Mesothelial cell of epicardium (in vitro differentiated cells): Measurements from ENCODE around the gene TTC7B. TPM values are rescaled to one million over a fixed set of nuclear protein-coding genes. Genes with fewer than 3 reads are reported as not detected.

Experiments used
- DNase-seq, 2 experiments: peaks; one replicate each; pipeline ENCODE4 v3.0.0; 2021; ENCODE audit warnings: low spot score in 2 of 2; ENCODE audit not compliant: unreplicated experiment in 2 of 2
- H3K27ac Mint-ChIP-seq: 2 replicates; pipeline ENCODE4 v1.8.0; 2021; ENCODE audit warnings: mixed read lengths
- H3K27me3 Mint-ChIP-seq: 2 replicates; pipeline ENCODE4 v1.8.0; 2021; ENCODE audit warnings: low read depth, mixed read lengths
- H3K36me3 Mint-ChIP-seq: 2 replicates; pipeline ENCODE4 v1.8.0; 2021; ENCODE audit warnings: mixed read lengths
- H3K4me1 Mint-ChIP-seq: 2 replicates; pipeline ENCODE4 v1.8.0; 2021; ENCODE audit warnings: mixed read lengths
- H3K4me3 Mint-ChIP-seq: 2 replicates; pipeline ENCODE4 v1.8.0; 2021; ENCODE audit warnings: mild to moderate bottlenecking, moderate library complexity, mixed read lengths
- H3K9me3 Mint-ChIP-seq: 2 replicates; pipeline ENCODE4 v1.8.0; 2021; ENCODE audit warnings: mixed read lengths
- total RNA-seq: library from RNA; stranded (reverse); gene quantifications from 3 replicates; pipeline ENCODE4 v1.2.1, GENCODE V29; 2021
- TF ChIP-seq, protein P1 (sequence below): fragments of 200-600 bp; sonication (generic); IDR thresholded peaks from one replicate; pipeline ENCODE4 v1.5.0; 2021; ENCODE audit warnings: antibody characterized with exemption; ENCODE audit not compliant: unreplicated experiment

TTC7B gene
- total RNA-seq, 1 donor from 2014 or later = 56.5 TPM

DNA sequence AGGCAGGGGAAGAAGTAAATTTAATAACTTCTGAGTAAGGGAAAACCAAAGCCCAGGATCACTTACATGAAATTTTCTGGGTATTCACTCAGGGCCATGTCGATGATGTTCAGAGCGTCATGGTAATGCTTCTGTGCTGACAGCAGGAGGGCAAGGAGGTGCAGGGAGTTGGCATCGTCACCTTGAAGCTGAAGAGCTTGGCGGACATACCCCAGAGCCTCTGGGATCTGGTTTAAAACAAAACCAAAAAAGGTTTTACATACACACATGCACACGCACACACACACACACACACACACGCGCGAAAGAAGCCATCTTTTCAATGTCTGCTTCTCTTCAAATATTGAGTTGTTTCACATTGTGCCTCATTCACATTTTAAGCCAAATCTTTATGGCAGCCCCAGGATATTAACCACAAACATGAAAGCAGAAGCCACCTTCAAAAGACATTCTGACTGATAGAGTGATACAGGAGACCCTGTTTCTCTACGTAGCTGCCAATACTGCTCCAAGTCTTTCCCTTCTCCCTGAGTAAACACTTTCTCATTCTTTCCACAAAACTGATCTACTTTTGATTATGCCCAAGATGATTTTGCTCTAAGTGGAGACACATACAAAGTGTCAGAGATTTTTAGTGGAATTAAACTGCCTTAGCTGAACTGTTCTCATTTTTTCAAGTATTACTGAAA lies 172.1 kb downstream of the TTC7B start:
- DNase-seq = no peak
- Mint-ChIP-seq H3K27me3 (no peaks in the 10 kb centered on the region), H3K4me1 (peaks cover 44% of the 10 kb centered on the region), H3K36me3 (peaks cover 14% of the 10 kb centered on the region), H3K27ac (peak overlapping the region; percentile 67), H3K9me3 (no peaks in the 10 kb centered on the region), H3K4me3 (no peak overlapping the region)
- TF ChIP-seq, protein P1, sequence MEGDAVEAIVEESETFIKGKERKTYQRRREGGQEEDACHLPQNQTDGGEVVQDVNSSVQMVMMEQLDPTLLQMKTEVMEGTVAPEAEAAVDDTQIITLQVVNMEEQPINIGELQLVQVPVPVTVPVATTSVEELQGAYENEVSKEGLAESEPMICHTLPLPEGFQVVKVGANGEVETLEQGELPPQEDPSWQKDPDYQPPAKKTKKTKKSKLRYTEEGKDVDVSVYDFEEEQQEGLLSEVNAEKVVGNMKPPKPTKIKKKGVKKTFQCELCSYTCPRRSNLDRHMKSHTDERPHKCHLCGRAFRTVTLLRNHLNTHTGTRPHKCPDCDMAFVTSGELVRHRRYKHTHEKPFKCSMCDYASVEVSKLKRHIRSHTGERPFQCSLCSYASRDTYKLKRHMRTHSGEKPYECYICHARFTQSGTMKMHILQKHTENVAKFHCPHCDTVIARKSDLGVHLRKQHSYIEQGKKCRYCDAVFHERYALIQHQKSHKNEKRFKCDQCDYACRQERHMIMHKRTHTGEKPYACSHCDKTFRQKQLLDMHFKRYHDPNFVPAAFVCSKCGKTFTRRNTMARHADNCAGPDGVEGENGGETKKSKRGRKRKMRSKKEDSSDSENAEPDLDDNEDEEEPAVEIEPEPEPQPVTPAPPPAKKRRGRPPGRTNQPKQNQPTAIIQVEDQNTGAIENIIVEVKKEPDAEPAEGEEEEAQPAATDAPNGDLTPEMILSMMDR = no peak

GRCh38 chr14:90642244-90642717 lies 173.9 kb downstream of the TTC7B start:
- Mint-ChIP-seq H3K27ac (peak overlapping the region; percentile 83), H3K4me3 (no peak overlapping the region), H3K36me3 (peaks cover 15% of the 10 kb centered on the region), H3K4me1 (peaks cover 44% of the 10 kb centered on the region), H3K27me3 (no peaks in the 10 kb centered on the region), H3K9me3 (no peaks in the 10 kb centered on the region)
- no peak for DNase-seq
- TF ChIP-seq, protein P1 = no peak

DNA sequence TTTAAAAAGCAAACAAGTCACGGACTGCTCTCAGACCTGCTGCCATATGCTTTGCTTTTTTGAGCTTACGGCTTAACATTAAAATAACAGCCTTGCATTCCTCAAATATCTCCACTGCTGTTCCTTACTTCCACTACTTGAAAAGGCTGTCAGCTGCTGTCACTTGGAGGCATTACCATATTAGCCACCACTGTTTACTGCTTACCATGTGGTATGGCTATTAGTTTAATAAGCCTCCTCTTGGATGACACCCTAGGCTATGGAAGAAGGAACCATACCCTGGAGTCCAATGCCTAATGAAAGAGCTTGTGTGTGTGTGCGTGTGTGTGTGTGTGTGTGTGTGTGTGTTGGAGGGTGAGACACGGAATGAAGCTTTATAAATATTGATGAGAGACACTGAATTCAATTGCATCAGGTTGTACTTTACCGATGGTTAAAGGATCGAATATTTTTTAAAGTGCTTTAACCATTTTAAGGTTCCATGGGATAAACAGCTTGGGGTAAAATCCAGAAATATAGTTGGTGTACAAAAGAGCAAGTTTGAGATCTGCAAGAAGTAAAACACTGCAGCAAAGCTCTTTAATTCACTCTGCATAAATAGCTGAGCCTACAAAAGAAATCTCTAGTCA lies 174.5 kb downstream of the TTC7B start:
- no peak for DNase-seq
- H3K27ac Mint-ChIP-seq = peak overlapping the region; percentile 83
- H3K36me3 Mint-ChIP-seq = peaks cover 19% of the 10 kb centered on the region
- peaks cover 2% of the 10 kb centered on the region for H3K9me3 Mint-ChIP-seq
- TF ChIP-seq, protein P1 = no peak
- H3K4me1 Mint-ChIP-seq = peaks cover 38% of the 10 kb centered on the region
- no peaks in the 10 kb centered on the region for H3K27me3 Mint-ChIP-seq
- H3K4me3 Mint-ChIP-seq = no peak overlapping the region

- Mint-ChIP-seq H3K36me3 (peaks cover 21% of the 10 kb centered on the region), H3K9me3 (peaks cover 4% of the 10 kb centered on the region), H3K27me3 (no peaks in the 10 kb centered on the region), H3K27ac (peak overlapping the region; percentile 83), H3K4me1 (peaks cover 33% of the 10 kb centered on the region), H3K4me3 (no peak overlapping the region)
- TF ChIP-seq, protein P1 = no peak
- DNase-seq = no peak
These were observed 175.1 kb downstream of the TTC7B start for GRCh38 chr14:90641168-90641567.

DNA sequence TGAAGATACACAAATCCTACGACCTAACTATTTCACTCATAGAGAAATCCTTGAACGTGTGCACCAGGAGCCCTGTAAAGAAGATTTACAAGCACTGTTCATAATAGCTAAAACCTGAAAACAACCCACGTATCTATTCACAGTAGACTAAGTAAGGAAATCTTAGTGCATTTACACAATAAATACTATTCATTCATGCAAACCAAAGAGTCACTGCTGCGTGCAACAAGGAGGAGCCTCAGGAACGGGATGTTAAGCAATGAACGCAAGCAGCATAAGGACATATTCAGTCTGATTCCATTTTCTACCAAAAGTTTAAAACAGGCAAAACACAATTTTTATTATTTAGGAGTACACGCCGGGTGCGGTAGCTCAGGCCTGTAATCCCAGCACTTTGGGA lies 176.6 kb downstream of the TTC7B start:
- no peak overlapping the region for H3K27ac Mint-ChIP-seq
- TF ChIP-seq, protein P1 = no peak
- peaks cover 25% of the 10 kb centered on the region for H3K4me1 Mint-ChIP-seq
- no peaks in the 10 kb centered on the region for H3K27me3 Mint-ChIP-seq
- DNase-seq = no peak
- no peak overlapping the region for H3K4me3 Mint-ChIP-seq
- H3K36me3 Mint-ChIP-seq = peaks cover 22% of the 10 kb centered on the region
- H3K9me3 Mint-ChIP-seq = peaks cover 10% of the 10 kb centered on the region
